Stimulated activated CD4-positive, alpha-beta T cell treated with anti-CD3 and anti-CD28 coated beads, Interleukin-15, amount 100 ng/mL, for 48 hours (primary cell): ENCODE data around the gene GHDC.
"Not testable (repeated sequence)": the region's sequence is repeated elsewhere in the genome, so short reads cannot be mapped to it uniquely, and the experiment has no call there.

Experiments used
- DNase-seq, 2 donors: peaks; one replicate each; pipeline ENCODE4 v3.0.0-alpha.2; 2020; ENCODE audit warnings: low read depth in 2 of 2

The GHDC gene

DNA sequence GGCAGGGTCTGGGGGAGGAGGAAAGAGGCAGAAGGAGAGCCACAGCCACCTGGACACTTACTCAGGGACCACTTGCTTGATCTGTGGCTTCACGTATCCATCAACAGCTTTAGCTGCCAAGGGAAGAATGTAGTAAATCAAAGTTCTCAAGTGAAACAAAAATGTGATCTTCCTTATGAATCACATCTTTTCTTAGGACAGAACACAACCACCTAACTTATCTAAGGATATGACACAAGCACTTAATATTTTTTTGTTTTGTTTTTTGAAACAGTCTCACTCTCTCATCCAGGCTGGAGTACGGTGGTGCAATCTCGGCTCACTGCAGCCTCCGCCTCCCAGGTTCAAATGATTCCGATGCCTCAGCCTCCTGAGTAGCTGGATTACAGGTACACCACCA is 8.4 kb upstream of the GHDC start:
- no peak for DNase-seq

DNA sequence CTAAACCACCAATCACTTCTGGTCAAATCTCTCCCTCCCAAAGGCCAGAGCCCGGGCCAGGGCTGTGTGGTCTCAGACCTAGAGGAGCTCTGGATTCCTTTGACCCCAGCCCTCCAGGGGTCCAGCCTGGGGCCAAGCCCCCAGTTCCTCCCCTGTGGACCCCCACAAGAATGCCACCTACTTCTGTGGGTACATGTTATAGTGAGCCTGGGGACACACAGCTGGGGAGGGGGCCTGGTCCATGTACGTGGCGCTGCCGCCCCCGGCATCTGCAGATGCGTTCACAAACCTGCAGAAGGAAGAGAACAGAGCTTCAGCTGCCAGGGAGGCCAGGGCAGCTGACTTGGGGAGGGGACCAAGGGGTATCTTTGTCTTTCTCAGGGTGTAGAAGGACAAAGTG is 7.9 kb upstream of the GHDC start:
- DNase-seq = no peak

DNA sequence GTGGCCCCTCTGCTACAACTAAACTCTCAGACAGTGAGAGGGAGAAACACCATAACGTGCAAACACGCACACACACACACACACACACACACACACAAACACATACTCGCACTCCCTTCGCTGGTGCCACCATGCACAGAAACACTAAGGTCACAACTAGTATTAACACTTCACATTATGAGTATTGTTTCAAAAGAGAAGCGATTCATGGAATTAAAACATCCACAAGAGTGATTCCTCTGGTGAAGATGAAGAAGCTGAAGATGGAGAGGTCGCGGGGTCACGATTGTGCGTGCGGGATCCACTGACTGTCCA is 7.1 kb upstream of the GHDC start:
- DNase-seq = no peak

DNA sequence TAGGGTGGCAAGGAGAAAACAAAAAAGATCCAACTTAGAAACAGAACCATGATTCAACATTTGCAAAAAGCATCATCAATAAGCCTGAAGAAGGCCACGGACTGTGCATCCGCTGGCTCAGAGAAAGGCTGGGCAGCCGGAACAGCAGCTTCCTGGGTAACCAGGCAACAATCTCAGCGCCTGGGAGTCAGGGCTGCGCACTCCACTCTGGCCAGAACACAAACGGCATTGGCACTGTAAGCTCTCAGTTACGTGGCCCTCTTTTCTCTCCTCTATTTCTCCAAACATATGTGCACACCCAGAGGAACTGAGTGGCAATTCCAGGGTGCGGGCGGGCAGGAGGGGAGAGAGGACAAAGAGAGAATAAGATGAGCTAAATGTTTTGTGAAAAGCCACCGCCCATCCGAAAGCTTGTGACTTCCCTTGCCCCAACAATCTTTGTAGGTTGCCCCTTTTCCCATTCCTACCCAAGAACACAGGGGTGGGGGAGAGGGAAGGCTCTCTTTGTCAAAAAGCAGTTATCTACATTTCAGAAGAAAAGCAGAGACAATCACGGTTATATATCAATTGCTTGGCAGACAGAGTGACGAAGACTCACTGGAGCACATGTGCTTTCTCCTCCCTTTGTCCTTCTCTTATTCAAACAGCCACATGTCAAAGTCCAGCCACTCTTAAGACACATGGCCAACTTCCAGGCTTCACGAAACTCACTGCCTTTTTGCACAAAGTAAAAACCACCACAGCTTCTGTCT is 6.6 kb upstream of the GHDC start:
- DNase-seq = no peak

DNA sequence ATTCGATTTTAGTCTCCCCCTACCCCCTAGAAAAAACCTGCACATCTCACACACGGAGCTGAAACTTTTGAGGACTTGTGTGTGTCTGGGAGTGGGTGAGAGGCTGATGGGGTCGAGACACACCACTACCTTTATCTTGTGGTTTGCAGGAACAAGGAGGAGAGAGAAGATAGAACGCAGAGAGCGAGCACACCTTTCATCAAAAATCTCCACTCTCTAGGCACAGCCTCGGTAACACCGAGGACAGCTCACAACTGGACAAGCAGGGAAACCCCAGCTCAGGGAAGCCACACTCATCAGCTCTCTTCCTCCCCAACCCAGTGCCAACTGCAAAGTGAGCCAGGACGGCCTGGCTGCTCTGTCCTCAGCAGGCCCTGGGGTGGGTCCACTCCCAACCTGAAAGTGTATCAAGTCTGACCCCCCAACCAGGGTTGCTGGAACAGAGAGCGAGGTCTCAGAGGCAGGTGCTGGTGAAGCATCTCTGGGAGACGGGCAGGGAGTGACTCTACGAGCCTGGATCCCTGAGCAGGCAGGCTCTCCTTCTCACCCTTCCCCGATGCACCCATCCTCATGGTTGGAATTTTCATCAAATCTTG is 5.2 kb upstream of the GHDC start:
- DNase-seq = no peak

DNA sequence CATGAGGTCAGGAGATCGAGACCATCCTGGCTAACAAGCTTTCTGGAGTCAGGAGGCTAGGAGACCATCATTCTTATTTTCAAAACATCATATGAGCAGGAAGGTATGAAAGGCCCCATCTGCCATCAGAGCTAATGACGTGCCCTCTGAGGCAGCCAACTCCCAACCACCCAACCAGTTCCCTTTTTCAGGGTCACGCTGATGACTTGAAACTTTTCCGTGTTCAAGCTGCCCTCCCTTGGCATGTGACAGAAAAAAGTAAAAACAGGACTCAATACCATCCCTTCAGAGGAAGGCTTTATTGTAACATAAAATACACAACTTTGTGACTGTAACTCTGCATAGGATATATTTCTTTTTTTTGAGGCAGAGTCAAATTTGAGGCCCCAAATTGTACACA is 4.6 kb upstream of the GHDC start:
- no peak for DNase-seq

DNA sequence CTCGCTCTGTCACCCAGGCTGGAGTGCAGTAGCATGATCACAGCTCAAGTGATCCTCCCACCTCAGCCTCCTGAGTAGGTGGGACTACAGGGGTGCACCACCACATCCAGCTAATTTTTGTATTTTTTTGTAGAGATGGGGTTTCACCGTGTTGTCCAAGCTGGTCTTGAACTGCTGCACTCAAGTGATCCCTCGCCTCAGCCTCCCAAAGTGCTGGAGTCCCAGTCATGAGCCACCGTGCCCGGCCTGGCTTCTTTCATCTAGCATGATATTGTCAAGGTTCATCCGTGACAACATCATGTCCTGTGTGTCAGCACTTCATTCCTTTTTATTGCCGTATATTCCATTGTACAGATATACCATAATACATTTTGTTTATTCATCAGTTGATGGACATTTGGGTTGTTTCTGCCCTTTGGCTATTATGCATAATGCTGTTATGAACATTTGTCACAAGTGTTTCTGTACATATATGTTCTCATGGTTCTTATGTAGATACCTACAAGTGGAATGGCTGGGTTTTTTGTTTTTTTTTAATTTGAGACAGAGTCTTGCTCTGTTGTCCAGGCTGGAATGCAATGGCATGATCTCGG is 3.4 kb upstream of the GHDC start:
- DNase-seq = no peak

DNA sequence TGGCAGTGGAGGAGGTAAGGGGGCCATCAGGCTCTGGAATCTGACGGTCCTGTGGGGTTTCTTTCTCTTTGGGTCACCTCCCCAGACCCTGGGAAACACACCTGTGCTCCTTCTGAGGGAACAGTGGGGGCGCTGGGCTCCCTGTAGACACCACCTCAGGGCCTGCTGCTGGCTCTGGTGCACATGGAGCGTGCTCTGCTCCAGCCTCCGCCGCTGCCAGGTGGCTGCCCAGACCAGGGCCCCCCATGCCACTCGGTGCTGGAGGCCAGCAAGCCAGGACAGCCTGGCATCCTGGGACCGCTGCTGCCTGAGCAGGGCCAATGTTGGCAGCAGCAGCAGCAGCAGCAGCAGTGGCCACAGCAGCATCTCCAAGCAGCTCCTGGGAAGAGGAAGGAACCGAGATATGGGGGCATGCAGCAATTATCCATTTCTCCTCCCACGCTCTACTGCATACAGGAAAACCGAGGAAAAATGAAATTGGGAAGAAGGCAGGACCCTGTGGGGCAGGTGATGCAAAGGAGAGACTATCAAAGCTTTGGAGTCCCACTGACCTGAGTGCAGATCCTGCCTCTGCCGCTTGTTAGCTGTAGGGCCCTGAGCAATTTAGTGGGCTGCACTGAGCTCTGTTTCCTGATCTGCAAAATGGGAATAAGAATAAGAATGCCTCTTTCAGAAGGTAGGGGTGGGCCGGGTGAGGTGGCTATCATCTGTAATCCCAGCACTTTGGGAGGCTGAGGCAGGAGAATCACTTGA is 902 bp downstream of the GHDC start:
- no peak for DNase-seq

DNA sequence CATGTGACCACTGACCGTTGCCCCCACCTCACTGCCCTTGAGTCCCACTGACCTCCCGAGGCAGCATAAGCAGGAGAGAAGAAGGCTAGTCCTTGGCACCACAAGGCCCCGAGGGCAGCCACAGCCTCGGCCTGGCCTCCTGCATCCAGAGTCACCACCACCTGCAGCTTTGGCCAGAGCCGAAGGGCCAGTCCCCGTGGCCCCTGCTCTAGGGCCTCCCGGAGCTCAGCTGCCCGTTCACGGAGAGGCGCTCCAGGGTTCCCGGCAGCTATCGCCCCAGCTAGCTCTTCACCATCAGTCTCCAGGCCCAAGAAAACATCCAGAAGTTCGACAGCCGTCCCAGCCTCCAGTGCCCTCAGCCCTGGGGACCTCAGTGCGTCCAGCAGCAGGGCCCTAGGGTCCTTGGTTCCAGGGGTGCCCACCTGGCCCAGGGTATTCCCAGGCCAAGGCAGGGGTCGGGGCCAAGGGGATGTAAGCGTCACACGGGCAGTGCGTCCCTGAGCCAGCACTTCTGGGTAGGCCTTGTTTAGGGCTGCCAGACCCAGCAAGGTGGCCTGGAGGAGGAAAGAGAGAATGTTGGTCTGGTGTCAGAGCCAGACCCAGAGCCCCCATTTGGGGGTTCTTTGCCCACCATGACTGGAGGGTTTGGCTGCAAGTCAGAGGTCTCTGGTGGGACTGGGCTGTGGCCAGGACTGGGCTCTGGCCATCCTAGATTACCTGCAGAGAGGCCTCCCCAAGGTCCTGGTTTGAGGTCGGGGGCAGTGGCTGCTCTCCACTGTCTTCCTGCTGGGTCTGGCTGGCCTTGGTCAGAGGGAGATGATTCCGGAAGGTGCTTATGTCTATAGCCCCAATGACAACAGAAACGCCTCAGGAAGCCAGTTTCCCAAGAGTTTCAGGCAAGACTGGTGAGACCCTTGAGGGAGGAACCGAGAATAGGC is 1.8 kb downstream of the GHDC start:
- no peak for DNase-seq

DNA sequence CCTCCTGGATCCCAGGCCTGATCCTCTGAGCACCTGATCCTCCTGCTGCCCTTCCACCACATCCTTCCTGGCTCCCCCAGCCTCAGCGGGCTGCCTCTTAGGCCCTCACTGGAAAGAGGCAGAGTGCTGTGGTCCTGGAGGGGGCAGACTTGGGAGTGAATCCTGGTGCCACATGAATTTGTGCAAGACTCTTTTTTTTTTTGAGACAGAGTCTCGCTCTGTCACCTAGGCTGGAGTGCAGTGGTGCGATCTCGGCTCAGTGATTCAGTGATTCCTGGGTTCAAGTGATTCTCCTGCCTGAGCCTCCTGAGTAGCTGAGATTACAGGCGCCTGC is 3.1 kb downstream of the GHDC start:
- DNase-seq = no peak

DNA sequence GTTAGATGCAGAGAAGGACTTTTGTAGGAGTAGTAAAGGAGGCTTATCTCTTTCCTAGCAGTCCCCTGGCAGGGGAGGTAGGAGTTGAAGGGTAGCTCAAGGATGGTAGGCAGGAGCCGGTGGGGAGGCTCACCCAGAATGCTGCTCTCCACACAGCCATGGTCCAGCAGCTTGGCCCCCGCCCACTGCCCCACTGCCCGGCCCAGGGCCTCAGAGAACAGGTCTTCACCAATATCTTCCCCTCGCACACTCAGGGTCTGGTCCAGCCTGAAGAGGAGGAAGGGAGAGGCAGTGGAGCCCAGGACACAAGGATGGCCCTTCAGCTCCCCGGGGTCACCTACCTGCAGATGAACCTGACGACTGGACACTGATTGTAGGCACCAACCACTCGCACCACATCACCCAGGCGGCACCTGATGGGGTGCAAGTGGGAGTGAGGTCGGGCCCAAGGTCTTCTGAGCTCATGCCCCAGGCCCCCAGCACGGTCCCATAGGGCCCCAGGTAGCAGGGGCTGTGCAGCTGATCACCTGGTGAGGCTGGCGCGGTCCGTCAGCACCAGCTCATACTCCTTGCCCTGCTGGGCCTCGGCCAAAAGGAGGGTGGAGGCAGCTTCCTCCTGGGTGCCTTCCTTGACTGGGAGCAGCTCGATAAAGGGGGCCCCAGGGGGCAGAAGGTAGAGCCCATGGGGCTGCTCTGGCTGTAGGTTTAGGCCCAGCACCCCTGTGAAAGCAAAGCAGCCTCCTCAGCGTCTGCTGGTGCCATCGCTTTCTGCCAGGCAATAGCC is 3.6 kb downstream of the GHDC start:
- no peak for DNase-seq

DNA sequence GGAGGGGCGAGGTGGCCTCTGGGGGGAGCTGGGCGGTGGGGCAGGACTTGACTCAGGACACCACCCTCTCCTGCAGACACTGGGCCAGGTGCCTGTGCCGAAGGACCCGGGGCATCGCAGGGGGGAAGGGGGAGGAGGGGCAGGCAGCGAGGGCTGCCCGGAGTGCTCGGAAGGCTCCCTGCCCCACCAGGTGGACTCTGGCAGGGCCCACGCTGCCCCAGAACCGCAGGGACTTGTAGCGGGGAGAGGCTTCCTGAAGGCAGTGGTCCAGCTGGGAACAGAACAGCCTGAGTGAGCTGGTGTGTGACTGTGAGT is 4.7 kb downstream of the GHDC start:
- no peak for DNase-seq

DNA sequence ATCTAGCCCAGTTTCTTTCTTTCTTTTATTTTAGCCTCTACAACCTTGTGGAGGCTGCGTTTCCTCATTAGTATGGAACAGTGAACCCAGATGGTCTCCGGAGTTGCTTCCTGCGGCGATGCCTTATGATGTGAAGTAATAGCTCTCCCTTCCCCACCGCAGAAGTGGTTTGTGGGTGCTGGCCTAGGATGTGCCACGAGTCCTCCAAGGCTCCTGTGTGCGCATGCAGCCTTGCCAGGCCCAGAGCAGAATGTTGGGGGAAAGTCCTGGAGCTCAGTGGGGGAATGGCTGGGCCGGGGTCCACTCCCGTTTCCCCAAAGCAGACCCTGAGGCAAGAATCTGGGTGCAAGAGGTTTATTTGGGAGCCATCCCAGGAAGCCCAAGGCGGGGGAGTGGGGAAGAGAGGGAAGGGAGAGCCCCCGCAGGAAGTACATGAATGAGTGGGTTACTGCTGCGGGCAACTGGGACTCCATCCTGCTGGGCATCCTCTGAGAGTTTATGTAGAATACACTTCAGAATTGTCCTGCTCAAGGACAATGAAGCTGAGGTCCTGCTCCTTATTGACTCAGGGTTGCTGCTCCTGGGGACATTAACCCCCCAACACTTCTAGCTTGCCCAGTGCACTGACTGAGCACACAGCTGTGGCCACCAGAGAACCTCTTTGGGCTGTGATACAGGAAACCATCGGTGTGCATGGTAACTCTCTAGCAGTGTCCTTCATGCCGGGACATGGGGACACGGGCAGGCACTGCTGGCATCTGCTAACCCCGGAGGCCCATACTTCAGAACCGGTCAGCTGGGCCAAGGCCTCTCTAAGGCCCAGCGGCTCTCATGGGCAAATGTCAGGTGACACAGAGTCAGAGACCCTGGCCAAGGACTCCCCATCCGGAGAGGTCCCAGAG is 5.3 kb downstream of the GHDC start:
- DNase-seq = no peak

DNA sequence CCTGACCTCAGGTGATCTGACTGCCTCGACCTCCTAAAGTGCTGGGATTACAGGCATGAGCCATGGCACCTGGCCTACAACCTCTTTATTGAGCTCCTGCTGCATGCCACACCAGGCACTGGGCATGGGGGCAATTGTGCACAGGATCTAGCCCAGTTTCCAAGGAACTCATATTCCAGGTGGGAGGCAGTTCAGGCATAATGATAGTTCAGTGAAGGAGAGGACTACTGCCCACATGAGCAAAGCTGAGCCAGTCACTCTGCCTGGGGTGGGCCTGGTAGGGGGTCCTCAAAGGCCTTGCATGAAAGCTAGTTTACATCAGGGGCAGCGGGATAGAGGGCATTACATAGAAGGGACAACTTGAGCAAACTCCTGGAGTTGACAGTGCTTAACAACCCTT is 6.5 kb downstream of the GHDC start:
- DNase-seq = no peak

DNA sequence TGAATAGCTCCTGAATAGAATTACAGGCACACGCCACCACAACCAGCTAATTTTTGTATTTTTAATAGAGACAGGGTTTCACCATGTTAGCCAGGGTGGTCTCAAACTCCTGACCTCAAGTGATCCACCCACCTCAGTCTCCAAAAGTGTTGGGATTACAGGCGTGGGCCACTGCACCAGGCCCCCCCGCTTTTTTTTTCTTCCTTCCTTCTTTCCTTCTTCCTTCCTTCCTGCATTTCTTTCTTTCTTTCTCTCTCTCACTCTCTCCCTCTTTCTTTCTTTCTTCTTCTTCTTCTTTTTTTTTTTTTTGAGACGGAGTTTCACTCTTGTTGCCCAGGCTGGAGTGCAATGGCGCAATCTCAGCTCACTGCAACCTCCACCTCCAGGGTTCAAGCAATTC is 8.1 kb downstream of the GHDC start:
- DNase-seq = not testable (repeated sequence)

DNA sequence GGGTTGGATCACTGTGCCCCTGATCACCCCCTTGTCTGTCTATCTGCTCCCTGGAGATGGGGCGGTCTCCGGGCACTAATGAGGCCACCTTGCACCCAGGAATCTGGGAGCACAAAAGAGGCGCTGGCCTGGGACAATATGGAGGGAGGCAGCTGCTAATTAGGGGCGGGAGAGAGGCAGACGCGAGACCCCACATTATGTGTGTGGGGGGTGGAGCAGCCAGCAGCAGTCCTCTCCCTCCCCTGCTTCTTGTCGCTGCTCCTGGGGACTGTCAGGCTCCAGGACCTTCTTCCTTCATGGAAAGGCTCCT is 8.7 kb downstream of the GHDC start:
- no peak for DNase-seq

DNA sequence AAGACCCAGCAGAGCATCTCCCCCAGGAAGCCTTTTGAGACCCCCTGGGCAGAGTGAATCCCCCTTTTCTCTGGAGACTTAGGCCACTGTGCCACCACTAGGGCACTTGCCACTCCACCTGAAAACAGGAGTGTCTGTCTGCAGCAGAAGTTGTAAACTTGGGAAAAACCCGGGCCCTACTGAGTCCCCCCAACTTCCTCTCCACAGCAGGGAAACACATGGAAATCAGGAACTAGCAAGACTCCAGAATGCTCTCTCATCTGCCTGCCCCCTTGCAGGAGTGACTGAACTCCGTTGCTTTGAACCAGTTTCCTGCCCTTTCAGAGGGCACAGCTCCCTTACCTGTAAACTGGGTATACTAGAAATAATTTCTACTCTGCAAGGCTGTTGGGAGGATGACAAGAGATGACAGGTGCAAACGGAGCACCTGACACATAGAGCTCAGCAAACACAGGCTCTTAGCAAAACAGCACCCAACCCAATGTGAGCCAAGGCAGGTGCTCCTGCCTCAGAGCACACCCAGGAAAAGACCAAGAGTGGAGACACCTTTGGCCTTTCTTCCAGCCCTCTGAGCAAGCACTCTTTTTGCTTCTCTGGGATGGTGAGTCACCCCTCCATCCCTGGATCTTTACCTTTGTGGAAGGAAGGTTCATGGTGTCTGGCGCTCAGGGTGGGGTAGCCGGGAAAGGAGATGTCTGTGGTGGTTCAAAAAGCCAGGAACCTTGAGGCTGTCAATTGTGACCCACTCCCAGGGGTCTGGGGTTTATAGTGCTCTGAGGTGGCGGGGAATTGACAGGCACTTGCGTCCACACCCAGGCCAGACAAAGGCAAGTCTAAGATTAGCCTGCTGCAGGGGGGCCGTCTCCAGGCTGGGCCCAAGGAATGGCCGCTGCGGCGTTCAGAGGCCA is 9.3 kb downstream of the GHDC start, which contains the start of gene HCRT:
HCRT (minus strand) TSS at position 740 of the 908 bp plus-strand sequence; CDS start at position 653, 87 bp downstream.
- no peak for DNase-seq

DNA sequence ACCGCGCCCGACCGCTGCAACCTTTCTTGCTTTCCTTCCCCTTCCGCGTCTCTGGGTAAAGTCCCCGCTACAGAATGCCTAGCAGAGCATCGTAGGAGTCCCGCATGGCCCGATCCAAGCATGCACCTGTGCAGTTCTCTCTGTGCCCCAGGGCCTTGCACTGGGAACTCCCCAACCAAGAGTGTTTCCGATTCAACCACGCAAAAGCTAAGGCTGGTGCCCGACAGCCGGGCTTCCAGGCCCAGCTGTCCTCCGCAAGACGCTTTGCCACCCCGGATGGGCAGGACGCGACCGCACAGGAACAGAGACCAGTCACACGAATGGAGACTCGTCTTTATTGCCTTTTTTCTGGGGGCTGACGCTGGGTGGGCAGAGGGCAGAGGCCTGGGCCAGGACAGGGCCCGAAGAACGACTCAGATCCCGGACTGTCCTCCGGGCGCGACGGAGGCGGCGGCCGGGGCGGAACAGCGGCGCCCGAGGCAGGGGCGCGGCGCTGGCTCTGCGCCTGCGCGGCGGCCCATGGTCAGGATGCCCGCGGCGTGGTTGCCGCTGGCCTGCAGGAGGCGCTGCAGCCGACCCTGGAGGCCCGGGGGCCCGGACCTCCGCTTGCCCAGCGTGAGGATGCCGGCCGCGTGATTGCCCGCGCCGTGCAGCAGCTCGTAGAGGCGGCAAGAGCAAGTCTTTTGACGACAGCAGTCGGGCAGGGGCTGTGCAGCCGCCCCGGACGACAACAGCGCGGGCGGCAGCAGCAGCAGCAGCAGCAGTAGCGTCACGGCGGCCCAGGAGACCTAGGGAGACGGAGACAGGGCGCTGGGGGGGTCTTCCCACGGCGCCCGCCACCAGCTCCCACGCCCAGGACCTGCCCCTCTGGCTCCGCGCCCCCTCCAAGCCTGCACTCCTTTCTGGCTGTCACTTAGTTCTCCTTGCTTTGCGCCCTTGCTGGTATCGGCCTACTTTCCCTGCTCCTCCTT is 10.3 kb downstream of the GHDC start:
- peak; percentile 63 to 76 for DNase-seq
